Left ventricle myocardium inferior (tissue), 1 donor: ENCODE data around the gene MCF2L2. TPM values are rescaled to one million over a fixed set of nuclear protein-coding genes. Genes with fewer than 3 reads are reported as not detected.

Experiments used
- DNase-seq: peaks from one replicate; pipeline ENCODE4 v3.0.0-alpha.2; 2020
- H3K27ac ChIP-seq: fragments of 200-600 bp; replicated peaks from 2 replicates; pipeline ENCODE4 v1.8.0; 2021
- H3K27me3 ChIP-seq: fragments of 200-600 bp; 2 replicates; pipeline ENCODE4 v1.8.0; 2021; ENCODE audit warnings: low read depth
- H3K36me3 ChIP-seq: fragments of 200-600 bp; 2 replicates; pipeline ENCODE4 v1.8.0; 2021
- H3K4me1 ChIP-seq: fragments of 200-600 bp; 2 replicates; pipeline ENCODE4 v1.8.0; 2021
- H3K4me3 ChIP-seq: fragments of 200-600 bp; 2 replicates; pipeline ENCODE4 v1.8.0; 2021; ENCODE audit warnings: mild to moderate bottlenecking, moderate library complexity
- H3K9me3 ChIP-seq: fragments of 200-600 bp; replicated peaks from 2 replicates; pipeline ENCODE4 v1.8.0; 2021
- intact Hi-C: fragments of 100-400 bp; cut with micrococcal nuclease; formaldehyde crosslinking; loops from one replicate; pipeline ENCODE4 v1.11.0; 2022
- total RNA-seq: library from RNA; stranded (reverse); fragmentation: NEBNext Ultra II Directional; extraction: Animal tissue kit (Norgen Biotek cat#: 25700); gene quantifications from one replicate; pipeline ENCODE4 v1.2.1, GENCODE V29; 2021
- TF ChIP-seq, protein P1 (sequence below): fragments of 200-600 bp; IDR thresholded peaks from 2 replicates; pipeline ENCODE4 v1.8.0; 2021; ENCODE audit warnings: antibody characterized with exemption, mild to moderate bottlenecking, borderline replicate concordance
- donor health status: DM: no; HTN: yes; CAD: no; lungs with severe emphysema.

Gene MCF2L2
- total RNA-seq, 1 donor from 2014 or later, result 0.91 TPM

DNA sequence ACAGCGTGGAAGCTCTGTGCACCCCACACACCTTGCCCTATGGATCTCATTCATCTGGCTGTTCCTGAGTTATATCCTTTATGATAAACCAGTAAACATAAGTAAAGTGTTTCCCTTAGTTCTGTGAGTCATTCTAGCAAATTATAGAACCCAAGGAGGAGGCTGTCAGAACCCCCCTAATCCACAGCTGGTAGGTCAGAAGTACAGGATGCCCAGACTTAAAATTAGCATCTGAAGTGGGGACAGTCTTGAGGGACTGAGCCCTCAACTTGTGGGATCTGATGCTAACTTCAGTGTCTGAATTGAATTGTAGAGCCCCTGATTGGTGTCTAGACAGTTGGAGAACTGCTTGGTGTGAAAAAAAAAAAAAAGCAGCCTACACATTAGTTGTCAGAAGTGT is 100.3 kb downstream of the MCF2L2 start:
- Histone ChIP-seq H3K9me3 (no peaks in the 10 kb centered on the region), H3K4me1 (no peaks in the 10 kb centered on the region), H3K27ac (no peak overlapping the region), H3K4me3 (no peak overlapping the region), H3K36me3 (no peaks in the 10 kb centered on the region), H3K27me3 (no peaks in the 10 kb centered on the region)
- TF ChIP-seq, protein P1, sequence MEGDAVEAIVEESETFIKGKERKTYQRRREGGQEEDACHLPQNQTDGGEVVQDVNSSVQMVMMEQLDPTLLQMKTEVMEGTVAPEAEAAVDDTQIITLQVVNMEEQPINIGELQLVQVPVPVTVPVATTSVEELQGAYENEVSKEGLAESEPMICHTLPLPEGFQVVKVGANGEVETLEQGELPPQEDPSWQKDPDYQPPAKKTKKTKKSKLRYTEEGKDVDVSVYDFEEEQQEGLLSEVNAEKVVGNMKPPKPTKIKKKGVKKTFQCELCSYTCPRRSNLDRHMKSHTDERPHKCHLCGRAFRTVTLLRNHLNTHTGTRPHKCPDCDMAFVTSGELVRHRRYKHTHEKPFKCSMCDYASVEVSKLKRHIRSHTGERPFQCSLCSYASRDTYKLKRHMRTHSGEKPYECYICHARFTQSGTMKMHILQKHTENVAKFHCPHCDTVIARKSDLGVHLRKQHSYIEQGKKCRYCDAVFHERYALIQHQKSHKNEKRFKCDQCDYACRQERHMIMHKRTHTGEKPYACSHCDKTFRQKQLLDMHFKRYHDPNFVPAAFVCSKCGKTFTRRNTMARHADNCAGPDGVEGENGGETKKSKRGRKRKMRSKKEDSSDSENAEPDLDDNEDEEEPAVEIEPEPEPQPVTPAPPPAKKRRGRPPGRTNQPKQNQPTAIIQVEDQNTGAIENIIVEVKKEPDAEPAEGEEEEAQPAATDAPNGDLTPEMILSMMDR, result no peak
- DNase-seq, result no peak
- intact Hi-C loops, result no loop called here

DNA sequence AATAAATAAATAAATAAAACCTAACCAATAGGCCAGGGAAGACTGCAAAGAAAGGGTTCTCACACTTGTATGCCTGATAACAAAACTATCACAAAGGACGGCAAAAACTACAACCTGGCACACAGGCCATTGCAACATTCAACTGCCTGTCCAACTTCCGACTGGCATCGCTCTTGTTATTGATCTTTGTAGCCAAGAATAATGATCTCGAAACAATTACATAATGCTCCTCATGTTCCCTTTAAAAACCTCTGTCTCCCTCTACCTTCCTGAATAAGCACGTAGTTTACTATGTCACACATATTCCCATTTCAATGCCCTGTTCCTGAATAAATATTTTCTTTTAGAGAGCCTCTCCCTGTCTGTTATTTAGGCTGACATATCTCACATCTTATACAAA is 101.1 kb downstream of the MCF2L2 start:
- TF ChIP-seq, protein P1, result peak; percentile 10
- no peak overlapping the region for H3K27ac ChIP-seq
- H3K4me3 ChIP-seq, result no peak overlapping the region
- no peaks in the 10 kb centered on the region for H3K36me3 ChIP-seq
- H3K27me3 ChIP-seq, result no peaks in the 10 kb centered on the region
- intact Hi-C loops, result no loop called here
- H3K4me1 ChIP-seq, result no peaks in the 10 kb centered on the region
- no peak for DNase-seq
- no peaks in the 10 kb centered on the region for H3K9me3 ChIP-seq

DNA sequence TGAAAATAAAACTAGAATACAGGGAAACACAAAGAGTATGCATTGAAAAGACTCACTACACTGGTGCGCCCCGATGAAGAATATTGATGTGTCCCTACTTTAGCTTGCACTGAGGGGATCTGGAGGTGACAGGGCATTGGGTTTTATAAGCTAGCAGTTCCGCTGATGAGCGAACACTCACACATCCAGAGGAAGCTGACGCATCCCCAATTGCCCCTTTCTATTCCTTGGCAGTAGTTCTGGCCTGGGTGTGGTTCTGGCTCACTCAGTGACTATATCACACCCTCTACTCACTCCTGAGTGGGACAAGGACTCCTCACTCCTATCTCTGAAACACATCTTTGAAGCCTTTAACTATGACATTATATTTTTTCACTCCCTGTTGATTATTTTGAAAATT is 104.3 kb downstream of the MCF2L2 start:
- Histone ChIP-seq H3K36me3 (no peaks in the 10 kb centered on the region), H3K27ac (no peak overlapping the region), H3K4me3 (no peak overlapping the region), H3K27me3 (no peaks in the 10 kb centered on the region), H3K4me1 (no peaks in the 10 kb centered on the region), H3K9me3 (no peaks in the 10 kb centered on the region)
- intact Hi-C loops, result no loop called here
- TF ChIP-seq, protein P1, result no peak
- no peak for DNase-seq

DNA sequence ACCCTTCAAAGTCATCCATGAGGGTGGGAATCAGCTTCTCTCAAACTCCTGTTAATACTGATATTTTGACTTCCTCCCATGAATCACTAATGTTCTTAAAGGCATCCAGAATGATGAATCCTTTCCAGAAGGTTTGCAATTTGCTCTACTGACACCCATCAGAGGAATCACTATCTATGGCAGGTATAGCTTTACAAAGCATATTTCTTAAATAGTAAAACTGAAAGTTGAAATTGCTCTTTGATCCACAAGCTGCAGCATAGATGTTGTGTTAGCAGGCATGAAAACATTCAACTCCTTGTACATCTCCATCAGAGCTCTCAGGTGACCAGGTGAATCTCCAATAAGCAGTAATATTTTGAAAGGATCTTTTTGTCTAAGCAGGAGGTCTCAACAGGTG is 109.0 kb downstream of the MCF2L2 start:
- no peaks in the 10 kb centered on the region for H3K36me3 ChIP-seq
- TF ChIP-seq, protein P1, result no peak
- intact Hi-C loops, result no loop called here

DNA sequence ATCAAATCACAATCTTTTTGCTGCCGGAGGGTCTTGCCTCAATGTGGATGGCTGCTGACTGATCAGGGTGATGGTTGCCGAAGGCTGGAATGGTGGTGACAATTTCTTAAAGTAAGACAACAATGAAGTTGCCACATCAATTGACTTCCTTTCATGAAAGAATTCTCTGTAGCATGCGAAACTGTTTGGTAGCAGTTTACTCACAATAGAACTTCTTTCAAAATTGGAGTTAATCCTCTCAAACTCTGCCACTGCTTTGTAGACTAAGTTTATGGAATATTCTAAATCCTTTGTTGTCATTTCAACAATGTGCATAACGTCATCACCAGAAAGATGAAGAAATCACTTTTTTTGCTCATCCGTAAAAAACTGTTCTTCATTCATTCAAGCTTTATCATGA is 109.5 kb downstream of the MCF2L2 start:
- no peaks in the 10 kb centered on the region for H3K36me3 ChIP-seq
- no peaks in the 10 kb centered on the region for H3K27me3 ChIP-seq
- DNase-seq, result no peak
- TF ChIP-seq, protein P1, result no peak
- no peak overlapping the region for H3K27ac ChIP-seq
- no peak overlapping the region for H3K4me3 ChIP-seq
- no peaks in the 10 kb centered on the region for H3K9me3 ChIP-seq
- no peaks in the 10 kb centered on the region for H3K4me1 ChIP-seq
- intact Hi-C loops, result no loop called here

More for the DNA sequence above, 109.0 kb downstream of the MCF2L2 start:
- Histone ChIP-seq H3K4me3 (no peak overlapping the region), H3K27me3 (no peaks in the 10 kb centered on the region), H3K4me1 (no peaks in the 10 kb centered on the region), H3K9me3 (no peaks in the 10 kb centered on the region), H3K27ac (no peak overlapping the region)
- no peak for DNase-seq
